Keratinocyte (primary cell): ENCODE measurements around the gene CDK14.

Source experiments
- CTCF ChIP-seq, 3 experiments: IDR thresholded peaks in 1 of 3; conservative IDR thresholded peaks in 1 of 3; optimal IDR thresholded peaks in 1 of 3; 2 replicates in 2 of 3; 3 replicates in 1 of 3; pipeline versions ENCODE3 to v1.5.1; 2011; ENCODE audit warnings: low read length in 3 of 3, mild to moderate bottlenecking in 3 of 3, moderate library complexity in 2 of 3, control low read depth in 1 of 3, inconsistent platforms in 1 of 3; ENCODE audit not compliant: insufficient read depth in 2 of 3; ENCODE audit errors: extremely low read depth in 1 of 3
- EZH2 ChIP-seq: IDR thresholded peaks from one replicate; pipeline ENCODE4 v1.6.1; 2012; ENCODE audit warnings: inconsistent platforms, mild to moderate bottlenecking, low read length, moderate library complexity

GRCh38 chr7:90564455-90564854, 31.7 kb upstream of the CDK14 start:
- TF ChIP-seq CTCF (optimal IDR thresholded peaks at IDR 0.05 in 1 of 3, IDR thresholded peaks at IDR 0.05 in 1 of 3, conservative IDR thresholded peaks at IDR 0.05 in 1 of 3; ENCODE audit: extremely low read depth in 1 of 3, insufficient read depth in 2 of 3, low read length in 3 of 3) (no peak), EZH2 (no peak)
